ELR (cell line): ENCODE data around the gene HMCES.
"Not testable (repeated sequence)": the region's sequence is repeated elsewhere in the genome, so short reads cannot be mapped to it uniquely, and the experiment has no call there.

Experiments
- DNase-seq: peaks from one replicate; pipeline ENCODE4 v3.0.0-alpha.2; 2015; ENCODE audit warnings: low read depth

The HMCES gene

DNA sequence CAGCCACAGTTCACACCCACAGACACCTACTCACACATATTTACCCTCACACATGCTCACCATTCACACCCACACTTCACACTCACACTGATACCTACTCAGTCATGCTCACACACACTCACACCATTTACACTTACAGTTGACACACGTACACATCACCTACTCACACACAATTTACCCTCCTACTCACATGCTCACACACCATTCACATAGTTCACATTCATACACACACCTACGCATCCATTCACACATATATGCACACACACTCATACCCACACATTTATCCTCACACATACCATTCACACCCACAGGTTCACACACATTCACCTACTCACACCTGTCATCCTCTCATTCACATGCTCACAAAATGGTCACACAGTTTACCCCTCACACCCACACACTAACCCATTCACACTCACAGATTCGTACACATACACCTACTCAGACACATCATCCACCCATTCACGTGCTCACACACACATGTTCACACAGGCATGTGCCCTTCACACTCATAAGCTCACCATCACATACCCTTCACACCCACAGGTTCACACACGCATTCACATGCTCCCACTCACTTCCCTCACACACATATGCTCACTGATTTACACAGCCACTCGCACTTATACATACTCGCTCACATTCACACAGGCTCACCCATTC, 42.3 kb downstream of the HMCES start:
- DNase-seq = no peak

- DNase-seq = no peak
Measured at GRCh38 chr3:129321887-129322286, 43.2 kb downstream of the HMCES start.

- DNase-seq = peak; percentile 33
Measured at GRCh38 chr3:129323651-129324294, 45.1 kb downstream of the HMCES start.

DNA sequence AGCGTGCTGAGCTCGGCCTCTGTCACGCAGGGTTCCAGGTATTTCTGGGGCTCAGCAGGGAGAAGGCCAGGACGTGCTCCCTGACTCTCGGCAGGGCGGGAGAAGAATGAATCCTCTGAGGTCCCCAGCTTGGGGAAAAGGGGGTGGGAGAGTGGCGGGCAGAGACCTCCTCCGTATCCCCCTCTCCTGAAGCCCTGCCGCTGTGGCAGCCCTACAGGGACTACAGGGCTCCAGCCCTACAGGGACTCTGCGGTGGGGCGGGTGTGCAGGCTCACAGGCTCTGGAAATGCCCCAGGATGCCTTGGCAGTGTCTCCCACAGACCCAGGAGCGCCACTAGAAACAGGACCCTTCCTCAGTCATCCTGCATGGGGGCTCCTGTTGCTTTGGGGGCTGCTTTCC, 46.2 kb downstream of the HMCES start:
- no peak for DNase-seq

- no peak for DNase-seq
Measured at GRCh38 chr3:129325383-129325782, 46.7 kb downstream of the HMCES start.

DNA sequence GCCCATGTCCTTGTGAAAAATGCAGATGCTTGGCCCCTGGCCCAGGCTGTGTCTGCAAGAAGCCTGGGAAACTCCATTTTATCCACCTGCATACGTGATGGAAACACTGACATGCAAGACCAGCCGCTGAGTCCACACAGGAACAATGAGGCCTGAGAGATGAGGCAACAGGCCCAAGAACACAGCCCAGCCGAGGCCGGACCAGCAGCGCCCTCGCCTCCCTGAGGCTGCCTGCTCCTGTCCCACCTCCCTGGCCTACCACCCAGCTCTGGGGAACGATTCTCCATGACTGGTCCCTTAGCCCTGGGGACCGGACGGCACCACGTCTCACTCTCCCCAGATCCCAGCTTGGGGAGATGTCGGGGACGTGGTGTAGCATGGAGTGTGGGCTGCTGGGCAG, 47.5 kb downstream of the HMCES start:
- no peak for DNase-seq

DNA sequence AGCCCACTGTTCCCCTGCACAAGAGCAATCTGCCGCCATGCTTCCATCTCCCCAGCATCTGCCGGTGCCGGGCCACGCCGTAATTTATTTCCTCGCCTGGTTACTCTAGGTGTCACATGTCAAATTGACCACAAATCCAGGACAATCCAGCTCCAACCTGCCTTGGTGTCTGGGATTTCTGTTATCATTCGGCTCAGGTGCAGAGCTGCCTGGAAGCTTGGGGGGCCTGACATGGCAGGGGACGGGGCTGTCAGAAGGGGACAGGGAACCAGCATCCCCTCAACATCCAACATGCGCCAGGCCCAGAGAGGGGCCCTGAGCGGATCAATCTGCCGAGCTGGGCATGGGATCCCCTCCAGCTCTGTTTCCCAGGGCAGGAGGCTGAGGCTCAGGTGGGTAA, 47.9 kb downstream of the HMCES start:
- no peak for DNase-seq

DNA sequence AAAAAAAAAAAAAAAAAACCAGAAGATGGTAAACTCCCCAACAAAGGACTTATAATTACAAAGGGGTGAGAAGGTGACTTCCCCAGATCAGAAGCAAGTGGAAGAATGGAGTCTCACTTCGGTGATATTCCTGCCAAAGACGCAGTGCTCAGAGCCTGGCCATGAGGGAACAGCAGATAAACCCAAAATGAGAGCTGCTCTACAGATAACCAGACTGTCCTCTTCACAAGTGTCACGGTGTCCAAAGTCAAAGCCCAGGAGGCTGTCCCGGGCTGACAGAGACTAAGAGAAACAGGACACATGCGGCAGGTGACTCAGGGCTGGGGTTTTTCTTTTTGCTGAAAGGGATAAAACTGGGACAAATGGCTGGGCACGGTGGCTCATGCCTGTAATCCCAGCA, 48.8 kb downstream of the HMCES start:
- no peak for DNase-seq

- DNase-seq = no peak
Measured at GRCh38 chr3:129329858-129330257, 51.2 kb downstream of the HMCES start.

- DNase-seq = no peak
Measured at GRCh38 chr3:129330409-129330808, 51.7 kb downstream of the HMCES start.

GRCh38 chr3:129333891-129334290, 55.2 kb downstream of the HMCES start:
- no peak for DNase-seq

DNA sequence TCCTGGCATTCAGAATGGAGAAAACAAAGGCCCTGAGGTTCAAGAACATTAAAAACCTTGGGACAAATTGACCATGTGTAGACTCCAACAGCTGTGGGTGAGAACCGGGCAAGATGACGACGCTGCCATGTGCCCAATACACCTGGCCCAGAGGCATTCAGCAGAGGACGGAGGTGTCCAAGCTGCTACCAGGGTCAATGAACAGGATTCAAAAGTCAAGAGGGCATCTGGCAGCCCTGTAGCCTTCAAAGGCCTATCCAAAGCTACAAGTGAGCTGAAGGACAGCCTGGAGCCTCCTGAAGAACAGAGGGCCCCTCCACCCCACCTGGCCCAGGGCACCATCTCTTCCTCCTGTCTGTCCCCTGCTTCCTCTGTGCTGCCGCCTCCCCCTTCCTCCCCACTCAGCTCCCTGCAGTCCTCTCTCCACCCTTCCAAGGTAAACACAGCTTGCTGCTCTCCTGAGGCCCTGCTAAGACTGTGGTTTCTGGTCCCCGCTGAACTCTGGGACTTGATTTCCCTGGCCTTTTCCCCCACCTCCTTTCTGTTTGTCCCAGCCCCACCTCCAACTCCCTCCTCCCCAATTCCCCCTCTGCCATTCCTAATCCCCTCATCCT, 57.5 kb downstream of the HMCES start:
- DNase-seq = no peak

DNA sequence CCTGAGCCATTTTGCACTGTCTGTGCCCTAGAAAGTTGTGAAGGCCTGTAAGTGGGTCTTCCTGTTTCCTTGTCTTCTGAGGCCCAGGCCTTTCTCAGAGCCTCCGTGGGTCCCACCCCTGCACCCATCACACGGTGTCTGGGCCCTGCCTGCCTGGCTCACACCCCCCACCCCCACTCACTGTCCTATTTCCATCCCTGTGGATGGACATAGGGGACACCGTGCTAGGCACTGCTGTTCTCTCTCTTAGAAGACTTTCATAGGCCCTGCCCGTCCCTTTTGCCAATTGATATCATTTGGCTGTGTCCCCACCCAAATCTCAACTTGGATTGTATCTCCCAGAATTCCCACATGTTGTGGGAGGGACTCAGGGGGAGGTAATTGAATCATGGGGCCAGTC, 59.0 kb downstream of the HMCES start:
- not testable (repeated sequence) for DNase-seq

DNA sequence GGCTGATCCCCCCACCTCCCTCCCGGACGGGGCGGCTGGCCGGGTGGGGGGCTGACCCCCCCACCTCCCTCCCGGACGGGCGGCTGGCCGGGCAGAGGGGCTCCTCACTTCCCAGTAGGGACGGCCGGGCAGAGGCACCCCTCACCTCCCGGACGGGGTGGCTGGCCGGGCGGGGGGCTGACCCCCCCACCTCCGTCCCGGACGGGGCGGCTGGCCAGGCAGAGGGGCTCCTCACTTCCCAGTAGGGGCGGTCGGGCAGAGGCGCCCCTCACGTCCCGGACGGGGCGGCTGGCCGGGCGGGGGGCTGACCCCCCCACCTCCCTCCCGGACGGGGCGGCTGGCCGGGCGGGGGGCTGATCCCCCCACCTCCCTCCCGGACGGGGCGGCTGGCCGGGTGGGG, 60.5 kb downstream of the HMCES start:
- not testable (repeated sequence) for DNase-seq

- not testable (repeated sequence) for DNase-seq
Measured at GRCh38 chr3:129339833-129340232, 61.2 kb downstream of the HMCES start.

DNA sequence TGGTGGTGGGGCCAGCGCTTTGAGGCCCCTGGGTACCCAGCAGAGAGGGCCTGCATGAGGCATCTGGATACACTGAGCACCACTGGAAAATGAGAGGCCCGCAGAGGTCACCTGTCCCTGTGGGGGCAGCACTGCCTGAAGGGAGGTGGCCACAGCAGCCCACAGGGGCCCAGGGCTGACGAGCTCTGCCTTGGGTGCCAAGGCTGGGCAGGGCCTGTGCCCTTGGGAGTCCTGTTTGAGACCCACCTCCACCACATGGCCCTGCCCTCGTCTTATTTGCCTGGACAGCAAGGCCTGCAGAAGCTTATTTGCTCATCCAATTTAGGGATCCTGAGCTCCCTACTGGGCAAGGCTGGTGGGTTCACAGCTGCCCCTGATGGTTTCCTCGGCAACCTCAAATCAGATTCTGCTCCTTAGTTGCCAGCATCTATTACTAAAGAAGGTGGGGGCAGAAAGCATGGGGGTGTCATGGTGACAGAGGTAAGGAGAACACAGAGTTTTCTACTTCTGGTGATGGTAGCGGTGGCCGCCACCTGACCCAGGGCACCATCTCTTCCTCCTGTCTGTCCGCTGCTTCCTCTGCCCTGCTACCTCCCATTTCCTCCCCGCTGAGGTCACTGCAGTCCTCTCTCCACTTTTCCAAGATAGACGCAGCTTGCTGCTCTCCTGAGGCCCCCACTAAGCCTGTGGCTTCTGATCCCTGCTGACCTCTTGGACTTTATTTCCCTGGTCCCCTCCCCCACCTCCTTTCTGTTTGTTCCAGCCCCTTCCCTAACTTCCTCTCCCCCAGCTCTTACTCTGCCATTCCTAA, 62.9 kb downstream of the HMCES start:
- DNase-seq = no peak

- DNase-seq = peak; percentile 36
Measured at GRCh38 chr3:129343643-129344360, 65.1 kb downstream of the HMCES start.

- DNase-seq = peak; percentile 21
Measured at GRCh38 chr3:129344540-129345220, 66.0 kb downstream of the HMCES start.

GRCh38 chr3:129345281-129345680, 66.6 kb downstream of the HMCES start:
- DNase-seq = no peak

DNA sequence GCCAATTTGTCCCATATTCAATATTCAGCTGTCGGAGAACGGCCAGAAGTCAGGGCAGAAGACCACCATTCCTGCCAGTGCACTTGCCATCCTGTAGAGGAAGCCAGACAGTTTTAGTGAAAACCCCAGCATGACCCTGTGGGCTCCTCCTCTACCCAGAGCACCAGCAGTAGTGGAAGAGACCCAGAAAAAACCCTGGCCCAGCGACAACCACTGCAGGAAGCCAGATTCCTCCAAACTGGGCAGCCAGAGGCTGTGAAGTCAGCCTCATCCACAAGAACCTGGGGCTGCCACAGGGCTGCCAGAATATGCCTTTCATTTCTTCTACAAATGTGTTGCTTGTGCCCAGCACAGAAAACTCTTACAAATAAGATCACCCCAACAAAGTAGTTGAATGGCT, 67.3 kb downstream of the HMCES start:
- DNase-seq = no peak

- DNase-seq = no peak
Measured at GRCh38 chr3:129346695-129347457, 68.2 kb downstream of the HMCES start.
